ENCODE data around the gene CCNYL1. TPM values are rescaled to one million over a fixed set of nuclear protein-coding genes. Genes with fewer than 3 reads are reported as not detected.
"Not testable (repeated sequence)": the region's sequence is repeated elsewhere in the genome, so short reads cannot be mapped to it uniquely, and the experiment has no call there.

CCNYL1 gene
- total and polyA plus RNA-seq, 5 donors from 2014 or later = 0.81 to 13.1 (median 1.1) TPM

GRCh38 chr2:207727261-207727660, 15.8 kb downstream of the CCNYL1 start:
- H3K27ac ChIP-seq (ENCODE audit: insufficient read depth, low read length, poor library complexity, severe bottlenecking) = no peak overlapping the region
- ATAC-seq (ENCODE audit: low read depth in 2 of 2) (no peak), DNase-seq (peak in 1 of 3 donors; percentile 37)
- Mint-ChIP-seq H3K36me3 (peaks cover 12% of the 10 kb centered on the region), H3K4me3 (peak overlapping the region; percentile 19 to 71 (median 28)), H3K9me3 (no peaks in the 10 kb centered on the region), H3K27ac (peak overlapping the region in 1 of 3 donors; percentile 5), H3K27me3 (peaks cover 4% of the 10 kb centered on the region), H3K4me1 (peaks cover 15 to 51% (median 36%) of the 10 kb centered on the region in 4 donors)
- H3K36me3 ChIP-seq (ENCODE audit: control insufficient read depth, insufficient read depth, low read length) = no peaks in the 10 kb centered on the region
- H3K9me3 ChIP-seq (ENCODE audit: control insufficient read depth in 2 of 2, low read length in 2 of 2) = no peaks in the 10 kb centered on the region
- no peaks in the 10 kb centered on the region for H3K27me3 ChIP-seq (ENCODE audit: control insufficient read depth, insufficient read depth, low read length)
- H3K4me3 ChIP-seq (ENCODE audit: low read depth, low read length) = peak overlapping the region; percentile 30
- H3K4me1 ChIP-seq (ENCODE audit: control insufficient read depth, insufficient read depth, low read length, poor library complexity, severe bottlenecking) = peaks cover 7% of the 10 kb centered on the region

DNA sequence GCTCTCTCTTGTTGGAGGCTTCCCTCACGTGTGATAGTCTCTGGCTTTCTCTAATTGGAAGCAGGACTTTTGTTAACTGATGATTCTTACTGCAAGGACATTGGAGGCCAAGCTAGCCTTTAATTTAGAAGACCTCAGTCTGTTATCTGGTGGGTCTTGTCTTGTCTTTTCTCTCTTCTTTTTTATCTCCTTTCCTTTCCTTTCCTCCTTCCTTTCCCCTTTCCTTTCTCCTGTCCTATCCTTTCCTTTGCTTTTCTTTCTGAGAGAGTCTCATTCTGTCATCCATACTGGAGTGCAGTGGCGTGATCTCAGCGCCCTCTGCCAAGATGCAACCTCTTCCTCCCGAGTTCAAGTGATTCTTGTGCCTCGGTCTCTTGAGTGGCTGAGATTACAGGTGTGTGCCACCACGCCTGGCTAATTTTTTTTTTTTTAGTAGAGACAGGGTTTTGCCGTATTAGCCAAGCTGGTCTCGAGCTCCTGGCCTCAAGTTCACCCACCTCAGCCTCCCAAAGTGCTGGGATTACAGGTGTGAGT, 18.1 kb downstream of the CCNYL1 start:
- no peaks in the 10 kb centered on the region for H3K27me3 ChIP-seq (ENCODE audit: control insufficient read depth, insufficient read depth, low read length)
- Mint-ChIP-seq H3K4me1 (peaks cover 9 to 37% (median 21%) of the 10 kb centered on the region in 4 donors), H3K9me3 (no peaks in the 10 kb centered on the region), H3K4me3 (peak overlapping the region in 1 of 4 donors; percentile 65), H3K27ac (no peak overlapping the region), H3K36me3 (peaks cover 27% of the 10 kb centered on the region), H3K27me3 (peaks cover 4% of the 10 kb centered on the region)
- H3K4me1 ChIP-seq (ENCODE audit: control insufficient read depth, insufficient read depth, low read length, poor library complexity, severe bottlenecking) = peaks cover 7% of the 10 kb centered on the region
- DNase-seq (no peak), ATAC-seq (ENCODE audit: low read depth in 2 of 2) (no peak)
- H3K36me3 ChIP-seq (ENCODE audit: control insufficient read depth, insufficient read depth, low read length) = peaks cover 4% of the 10 kb centered on the region
- no peak overlapping the region for H3K4me3 ChIP-seq (ENCODE audit: low read depth, low read length)
- H3K9me3 ChIP-seq (ENCODE audit: control insufficient read depth in 2 of 2, low read length in 2 of 2) = no peaks in the 10 kb centered on the region
- H3K27ac ChIP-seq (ENCODE audit: insufficient read depth, low read length, poor library complexity, severe bottlenecking) = no peak overlapping the region

DNA sequence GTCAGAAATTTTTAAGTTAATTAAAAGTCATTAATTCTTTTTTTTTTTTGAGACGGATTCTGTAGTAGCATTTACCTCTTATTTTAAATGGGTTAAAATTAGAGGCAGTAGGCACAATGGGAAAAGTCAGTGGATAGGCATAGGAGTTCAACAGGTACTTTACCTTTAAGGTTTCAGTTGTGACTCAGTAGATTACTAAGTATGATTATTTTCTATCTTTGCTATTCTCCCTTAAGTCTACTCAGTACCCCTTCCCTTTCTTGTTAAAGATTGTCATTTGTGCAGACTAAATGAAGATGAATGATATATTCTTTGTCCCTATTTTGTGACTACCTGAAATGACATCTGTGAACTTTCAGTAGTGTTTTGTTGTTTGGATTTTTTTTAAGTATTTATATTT, 19.7 kb downstream of the CCNYL1 start:
- Histone ChIP-seq H3K27me3 (ENCODE audit: control insufficient read depth, insufficient read depth, low read length) (no peaks in the 10 kb centered on the region), H3K4me1 (ENCODE audit: control insufficient read depth, insufficient read depth, low read length, poor library complexity, severe bottlenecking) (peaks cover 7% of the 10 kb centered on the region), H3K9me3 (ENCODE audit: control insufficient read depth in 2 of 2, low read length in 2 of 2) (no peaks in the 10 kb centered on the region), H3K27ac (ENCODE audit: insufficient read depth, low read length, poor library complexity, severe bottlenecking) (no peak overlapping the region), H3K36me3 (ENCODE audit: control insufficient read depth, insufficient read depth, low read length) (peaks cover 4% of the 10 kb centered on the region), H3K4me3 (ENCODE audit: low read depth, low read length) (no peak overlapping the region)
- H3K27me3 Mint-ChIP-seq = no peaks in the 10 kb centered on the region
- peaks cover 39% of the 10 kb centered on the region for H3K36me3 Mint-ChIP-seq
- no peak overlapping the region for H3K4me3 Mint-ChIP-seq
- H3K27ac Mint-ChIP-seq = no peak overlapping the region
- no peak for DNase-seq
- no peak for ATAC-seq (ENCODE audit: low read depth in 2 of 2)
- no peaks in the 10 kb centered on the region for H3K9me3 Mint-ChIP-seq
- H3K4me1 Mint-ChIP-seq = peaks cover 8 to 27% (median 14%) of the 10 kb centered on the region in 4 donors

- no peaks in the 10 kb centered on the region for H3K9me3 Mint-ChIP-seq
Observed at GRCh38 chr2:207733597-207734240, 22.3 kb downstream of the CCNYL1 start.

DNA sequence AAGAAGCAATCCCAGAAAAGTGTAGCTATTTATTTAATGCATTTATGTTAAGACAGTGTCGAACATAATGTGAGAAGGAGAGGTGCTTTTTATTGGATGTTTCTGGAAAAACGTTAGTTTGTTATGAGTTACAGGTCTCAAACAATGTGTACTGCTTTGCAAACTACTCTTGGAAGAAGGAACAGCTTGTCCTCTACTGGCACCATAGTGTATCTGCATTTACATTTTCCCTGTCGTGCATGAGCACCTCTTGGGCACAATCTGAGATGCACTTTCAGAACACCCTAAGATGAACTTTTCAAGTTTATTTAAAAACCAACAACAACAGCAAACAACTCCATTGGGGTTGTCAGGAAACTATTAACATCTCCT, 22.8 kb downstream of the CCNYL1 start:
- Histone ChIP-seq H3K27me3 (ENCODE audit: control insufficient read depth, insufficient read depth, low read length) (no peaks in the 10 kb centered on the region), H3K4me3 (ENCODE audit: low read depth, low read length) (no peak overlapping the region), H3K27ac (ENCODE audit: insufficient read depth, low read length, poor library complexity, severe bottlenecking) (no peak overlapping the region), H3K4me1 (ENCODE audit: control insufficient read depth, insufficient read depth, low read length, poor library complexity, severe bottlenecking) (peaks cover 4% of the 10 kb centered on the region), H3K9me3 (ENCODE audit: control insufficient read depth in 2 of 2, low read length in 2 of 2) (no peaks in the 10 kb centered on the region), H3K36me3 (ENCODE audit: control insufficient read depth, insufficient read depth, low read length) (peaks cover 4% of the 10 kb centered on the region)
- H3K4me1 Mint-ChIP-seq = peaks cover 1 to 12% (median 8%) of the 10 kb centered on the region in 4 donors
- peaks cover 38% of the 10 kb centered on the region for H3K36me3 Mint-ChIP-seq
- H3K27me3 Mint-ChIP-seq = no peaks in the 10 kb centered on the region
- no peak overlapping the region for H3K4me3 Mint-ChIP-seq
- DNase-seq (no peak), ATAC-seq (ENCODE audit: low read depth in 2 of 2) (no peak)
- H3K9me3 Mint-ChIP-seq = no peaks in the 10 kb centered on the region
- no peak overlapping the region for H3K27ac Mint-ChIP-seq

More at GRCh38 chr2:207733597-207734240, 22.3 kb downstream of the CCNYL1 start:
- Histone ChIP-seq H3K4me3 (ENCODE audit: low read depth, low read length) (no peak overlapping the region), H3K27ac (ENCODE audit: insufficient read depth, low read length, poor library complexity, severe bottlenecking) (no peak overlapping the region), H3K9me3 (ENCODE audit: control insufficient read depth in 2 of 2, low read length in 2 of 2) (no peaks in the 10 kb centered on the region), H3K36me3 (ENCODE audit: control insufficient read depth, insufficient read depth, low read length) (peaks cover 4% of the 10 kb centered on the region), H3K27me3 (ENCODE audit: control insufficient read depth, insufficient read depth, low read length) (no peaks in the 10 kb centered on the region), H3K4me1 (ENCODE audit: control insufficient read depth, insufficient read depth, low read length, poor library complexity, severe bottlenecking) (peaks cover 4% of the 10 kb centered on the region)
- H3K36me3 Mint-ChIP-seq = peaks cover 40% of the 10 kb centered on the region
- H3K4me3 Mint-ChIP-seq = no peak overlapping the region
- ATAC-seq (ENCODE audit: low read depth in 2 of 2) (no peak), DNase-seq (no peak)
- peaks cover 2 to 12% (median 10%) of the 10 kb centered on the region in 4 donors for H3K4me1 Mint-ChIP-seq
- H3K27me3 Mint-ChIP-seq = no peaks in the 10 kb centered on the region
- no peak overlapping the region for H3K27ac Mint-ChIP-seq

- H3K36me3 Mint-ChIP-seq = peaks cover 33% of the 10 kb centered on the region
- no peak for ATAC-seq (ENCODE audit: low read depth in 2 of 2)
- Histone ChIP-seq H3K4me1 (ENCODE audit: control insufficient read depth, insufficient read depth, low read length, poor library complexity, severe bottlenecking) (peaks cover 4% of the 10 kb centered on the region), H3K27me3 (ENCODE audit: control insufficient read depth, insufficient read depth, low read length) (no peaks in the 10 kb centered on the region), H3K4me3 (ENCODE audit: low read depth, low read length) (no peak overlapping the region), H3K27ac (ENCODE audit: insufficient read depth, low read length, poor library complexity, severe bottlenecking) (no peak overlapping the region), H3K36me3 (ENCODE audit: control insufficient read depth, insufficient read depth, low read length) (peaks cover 4% of the 10 kb centered on the region), H3K9me3 (ENCODE audit: control insufficient read depth in 2 of 2, low read length in 2 of 2) (no peaks in the 10 kb centered on the region)
- no peak for DNase-seq
- H3K4me1 Mint-ChIP-seq = peaks cover 0 to 12% (median 7%) of the 10 kb centered on the region in 4 donors
- no peak overlapping the region for H3K27ac Mint-ChIP-seq
- H3K4me3 Mint-ChIP-seq = no peak overlapping the region
- no peaks in the 10 kb centered on the region for H3K27me3 Mint-ChIP-seq
- no peaks in the 10 kb centered on the region for H3K9me3 Mint-ChIP-seq
Observed at GRCh38 chr2:207734636-207735512, 23.4 kb downstream of the CCNYL1 start.

DNA sequence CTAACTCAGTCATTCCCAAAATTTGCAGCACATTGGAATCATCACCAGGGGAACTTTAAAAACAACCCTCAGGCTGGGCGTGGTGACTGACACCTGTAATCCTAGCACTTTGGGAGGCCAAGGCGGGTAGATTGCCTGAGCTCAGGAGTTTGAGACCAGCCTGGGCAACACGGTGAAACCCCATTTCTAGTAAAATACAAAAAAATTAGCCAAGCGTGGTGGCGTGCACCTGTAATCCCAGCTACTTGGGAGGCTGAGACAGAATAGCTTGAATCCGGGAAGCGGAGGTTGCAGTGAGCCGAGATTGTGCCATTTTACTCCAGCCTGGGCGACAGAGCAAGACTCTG, 24.0 kb downstream of the CCNYL1 start:
- H3K4me3 ChIP-seq (ENCODE audit: low read depth, low read length); H3K27ac Mint-ChIP-seq; H3K27me3 ChIP-seq (ENCODE audit: control insufficient read depth, insufficient read depth, low read length); H3K27ac ChIP-seq (ENCODE audit: insufficient read depth, low read length, poor library complexity, severe bottlenecking); H3K9me3 Mint-ChIP-seq; H3K36me3 ChIP-seq (ENCODE audit: control insufficient read depth, insufficient read depth, low read length); ATAC-seq (ENCODE audit: low read depth in 2 of 2); H3K9me3 ChIP-seq (ENCODE audit: control insufficient read depth in 2 of 2, low read length in 2 of 2); H3K4me3 Mint-ChIP-seq; H3K4me1 ChIP-seq (ENCODE audit: control insufficient read depth, insufficient read depth, low read length, poor library complexity, severe bottlenecking); DNase-seq; H3K27me3 Mint-ChIP-seq: not testable (repeated sequence)
- peaks cover 34% of the 10 kb centered on the region for H3K36me3 Mint-ChIP-seq
- H3K4me1 Mint-ChIP-seq = peaks cover 0 to 12% (median 7%) of the 10 kb centered on the region in 4 donors

Measured in CD4-positive, CD25-positive, alpha-beta regulatory T cell (primary cell).